Stimulated activated CD4-positive, alpha-beta T cell treated with anti-CD3 and anti-CD28 coated beads, Interleukin-12 subunit alpha, Interleukin-12 subunit beta, amount 100 ng/mL, for 48 hours (primary cell): Measurements from ENCODE around the gene EIF4E.
"Not testable (repeated sequence)": the region's sequence is repeated elsewhere in the genome, so short reads cannot be mapped to it uniquely, and the experiment has no call there.

ENCODE experiments used
- DNase-seq, 3 donors: peaks; one replicate each; pipeline ENCODE4 v3.0.0-alpha.2; 2020; ENCODE audit warnings: low read depth in 2 of 3, low spot score in 1 of 3

The EIF4E gene

GRCh38 chr4:98880884-98881283 is 48.0 kb downstream of the EIF4E start:
- not testable (repeated sequence) for DNase-seq

DNA sequence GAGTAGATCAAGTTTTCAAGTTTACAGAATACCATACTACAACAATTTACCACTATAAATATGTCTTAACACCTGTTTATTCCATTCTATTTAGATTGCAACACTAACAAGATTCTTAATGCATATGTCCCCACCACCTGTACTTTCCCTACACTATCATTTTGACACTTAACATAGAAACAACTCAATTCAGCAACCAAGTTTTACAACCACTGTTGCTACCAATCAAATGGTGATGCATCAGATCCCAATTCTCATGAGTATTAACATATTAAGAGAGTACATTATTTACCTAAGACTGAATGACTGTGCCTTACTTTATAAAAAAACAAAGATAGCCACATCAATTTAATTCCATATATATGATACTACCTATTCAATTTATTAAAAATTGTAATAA is 49.4 kb downstream of the EIF4E start:
- no peak for DNase-seq

DNA sequence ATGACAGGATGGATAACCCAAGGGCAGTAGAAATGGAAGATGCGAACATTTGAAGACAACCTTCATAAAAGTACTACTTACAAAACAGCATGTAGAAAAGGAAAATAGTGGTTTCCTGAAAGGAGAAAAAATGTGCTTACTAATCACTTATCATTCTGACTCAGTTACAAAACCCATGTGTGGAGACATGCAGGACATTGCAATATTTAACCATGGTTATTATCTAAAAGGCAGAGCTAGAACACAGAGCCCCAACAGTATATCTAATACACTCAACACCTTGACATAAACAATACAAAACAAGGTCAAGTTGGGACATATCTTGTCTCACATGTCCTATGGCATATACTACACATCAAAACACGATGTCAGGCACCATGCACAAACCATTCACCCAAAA is 55.9 kb downstream of the EIF4E start:
- no peak for DNase-seq

- DNase-seq = not testable (repeated sequence)
Observed at GRCh38 chr4:98872120-98872906, 56.6 kb downstream of the EIF4E start.

DNA sequence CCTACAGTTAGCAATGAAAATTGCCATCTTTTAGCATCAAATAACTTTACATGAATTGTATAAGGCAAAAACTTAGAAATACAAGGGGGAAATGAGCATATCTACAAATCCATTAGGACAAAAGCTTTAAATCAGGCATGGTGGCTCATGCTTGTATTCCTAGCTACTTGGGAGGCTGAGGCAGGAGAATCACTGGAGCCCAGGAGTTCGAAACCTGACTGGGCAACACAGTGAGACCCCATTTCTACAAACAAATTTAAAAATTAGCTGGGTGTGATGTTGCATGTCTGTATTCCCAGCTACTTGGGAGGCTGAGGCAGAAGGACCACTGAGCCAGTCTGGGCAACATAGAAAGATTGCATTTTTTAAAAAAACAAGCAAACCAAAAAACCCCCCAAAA is 61.3 kb downstream of the EIF4E start:
- no peak for DNase-seq

DNA sequence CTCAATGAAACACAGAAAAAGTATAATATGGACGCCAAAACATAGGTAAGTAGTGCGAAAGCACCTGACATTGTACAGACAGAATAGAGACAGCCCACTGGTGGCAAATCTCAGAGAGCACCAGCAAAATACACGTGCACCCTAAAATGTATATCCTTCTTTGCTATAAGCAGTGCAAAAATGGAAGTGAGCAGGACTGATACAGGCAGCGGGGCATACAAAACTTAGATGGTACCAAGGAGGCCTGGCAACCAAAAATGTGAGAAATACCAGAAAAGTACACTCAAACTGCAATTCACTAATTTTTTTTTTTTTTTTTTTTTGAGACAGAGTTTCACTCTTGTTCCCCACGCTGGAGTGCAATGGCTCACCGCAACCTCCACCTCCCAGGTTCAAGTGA is 63.9 kb downstream of the EIF4E start:
- no peak for DNase-seq

DNA sequence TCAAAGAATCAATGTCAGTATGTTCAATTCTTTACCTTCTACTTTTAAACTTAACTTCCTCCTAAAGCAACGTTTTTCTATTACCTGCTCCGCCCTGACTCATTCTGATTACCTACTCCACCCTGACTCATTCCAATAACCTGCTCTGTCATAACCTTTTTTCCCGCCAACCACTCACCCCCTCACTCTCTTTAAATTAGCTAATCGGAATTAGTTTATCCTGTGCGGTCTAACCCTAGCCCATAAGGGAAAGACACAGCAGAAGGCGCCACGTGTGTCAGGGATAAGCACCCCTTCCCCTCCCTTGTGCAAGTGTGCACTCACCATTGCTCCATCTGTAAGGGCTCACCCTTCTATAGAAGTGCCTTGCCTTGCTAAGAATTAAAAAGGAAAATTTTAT is 64.4 kb downstream of the EIF4E start:
- DNase-seq = peak in 2 of 3 donors; percentile 2 to 13

DNA sequence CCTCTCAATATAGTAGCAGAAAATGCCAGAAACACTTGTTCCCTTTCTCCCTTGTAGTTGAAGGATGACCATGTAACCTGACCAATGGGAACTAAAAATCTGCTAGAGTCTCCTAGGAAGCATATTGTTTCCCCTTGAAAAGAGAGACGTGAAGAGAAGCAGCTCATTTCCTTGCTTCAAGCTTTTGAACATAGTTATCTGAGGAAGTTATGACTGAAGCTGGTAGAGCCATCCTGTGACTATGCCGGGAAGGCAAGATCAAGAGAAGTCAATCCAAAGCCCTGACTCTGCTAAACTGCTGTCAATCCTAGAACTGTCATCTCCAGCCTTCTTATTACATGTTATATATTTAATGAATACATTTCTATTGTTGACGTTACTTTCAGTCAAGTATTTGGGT is 66.6 kb downstream of the EIF4E start:
- DNase-seq = no peak

DNA sequence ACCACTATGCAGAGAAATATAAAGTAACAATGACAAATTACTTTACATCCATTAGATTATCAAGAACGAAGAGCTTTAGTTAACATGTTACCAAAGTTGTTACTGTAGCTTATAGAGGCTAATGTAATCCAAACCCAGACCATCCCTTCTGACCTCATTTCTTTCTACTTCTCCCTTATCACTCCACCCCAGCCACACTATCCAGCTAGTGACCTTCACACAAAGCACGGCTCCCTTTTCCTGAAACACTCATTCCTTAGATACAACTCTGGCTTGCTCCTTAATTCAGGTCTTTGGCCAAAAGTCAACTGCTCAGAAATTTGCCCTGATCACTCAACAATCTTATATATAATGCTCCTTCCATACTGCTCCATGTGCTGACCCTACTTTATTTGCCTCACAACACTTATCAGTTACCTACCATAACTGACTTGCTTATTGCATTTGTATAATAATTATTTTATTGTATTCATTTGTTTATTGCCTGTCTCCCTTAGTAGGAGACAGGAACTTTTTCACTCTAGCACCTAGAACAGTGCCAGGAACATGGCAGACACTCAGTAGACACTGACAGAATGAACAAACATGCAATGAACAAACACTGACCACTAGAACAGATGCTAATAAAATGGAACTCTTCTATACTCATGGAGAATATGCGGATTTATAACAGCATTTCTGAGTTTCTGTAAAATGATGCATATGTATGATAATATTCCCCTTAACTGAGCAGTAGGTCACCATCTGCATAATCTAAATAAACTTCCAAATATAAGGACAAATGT is 67.6 kb downstream of the EIF4E start:
- no peak for DNase-seq

GRCh38 chr4:98851806-98852205 is 77.1 kb downstream of the EIF4E start:
- no peak for DNase-seq

GRCh38 chr4:98850937-98851336 is 78.0 kb downstream of the EIF4E start:
- DNase-seq = no peak

DNA sequence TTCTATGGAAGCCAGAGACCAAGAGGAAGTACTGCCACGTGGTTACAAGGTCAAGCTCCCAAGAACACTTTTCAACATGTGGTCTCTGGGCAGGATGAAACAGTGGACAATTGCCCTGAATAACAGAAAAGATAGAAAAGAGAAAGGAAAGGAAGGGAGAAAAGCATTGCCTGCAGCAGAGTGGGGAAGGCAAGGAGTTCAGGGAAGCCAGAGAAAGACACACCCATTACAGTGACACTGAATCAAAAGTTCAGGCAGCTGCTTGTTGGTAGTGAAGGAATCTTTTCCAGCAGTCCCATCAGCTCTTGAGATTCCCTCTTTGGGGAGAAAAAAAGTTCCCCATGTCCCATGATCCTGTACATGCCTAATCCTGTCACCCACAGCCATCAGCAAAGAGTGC is 80.5 kb downstream of the EIF4E start:
- no peak for DNase-seq

GRCh38 chr4:98845960-98846359 is 83.0 kb downstream of the EIF4E start:
- DNase-seq = no peak

DNA sequence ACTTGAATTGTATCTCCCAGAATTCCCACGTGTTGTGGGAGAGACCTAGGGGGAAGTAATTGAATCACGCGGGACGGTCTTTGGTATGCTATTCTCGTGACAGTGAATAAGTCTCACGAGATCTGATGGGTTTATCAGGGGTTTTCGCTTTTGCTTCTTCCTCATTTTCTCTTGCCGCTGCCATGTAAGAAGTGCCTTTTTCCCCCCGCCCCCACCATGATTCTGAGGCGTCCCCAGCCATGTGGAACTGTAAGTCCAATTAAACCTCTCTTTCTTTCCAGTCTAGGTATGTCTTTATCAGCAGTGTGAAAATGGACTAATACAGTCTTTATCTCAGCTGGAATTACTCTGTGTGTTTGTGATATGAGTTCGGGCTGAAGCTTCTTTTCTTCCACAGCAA is 86.0 kb downstream of the EIF4E start:
- not testable (repeated sequence) for DNase-seq

GRCh38 chr4:98838977-98839618 is 89.8 kb downstream of the EIF4E start:
- DNase-seq = no peak

GRCh38 chr4:98838531-98838930 is 90.4 kb downstream of the EIF4E start:
- no peak for DNase-seq

DNA sequence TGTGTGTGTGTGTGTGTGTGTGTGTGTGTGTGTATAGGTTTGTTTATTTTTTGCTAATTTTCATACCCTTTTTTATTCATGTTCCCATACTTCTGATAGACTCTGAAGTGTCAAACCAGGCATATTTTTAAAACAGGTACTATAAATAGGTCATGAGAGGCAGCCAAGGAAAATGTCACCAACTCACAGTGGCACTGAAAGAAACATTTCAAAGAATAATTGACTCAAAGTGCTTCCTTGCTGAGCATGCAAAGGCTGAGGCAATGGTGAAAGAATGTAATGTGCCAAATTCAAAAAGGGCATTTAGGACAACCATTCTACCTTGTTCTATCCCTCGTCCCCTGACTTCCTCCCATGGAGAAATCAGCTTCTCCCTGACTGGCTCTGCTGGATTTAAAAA is 95.5 kb downstream of the EIF4E start:
- no peak for DNase-seq

GRCh38 chr4:98831036-98831435 is 97.9 kb downstream of the EIF4E start:
- not testable (repeated sequence) for DNase-seq
